Trophoblast cell (in vitro differentiated cells and primary cell): ENCODE measurements around the gene AGBL4.

Source experiments
- DNase-seq, 2 donors: peaks; one replicate each; pipeline ENCODE4 v3.0.0-alpha.2; 2016
- H2AFZ ChIP-seq: 2 replicates; pipeline ENCODE4 v1.6.1; 2013; ENCODE audit warnings: low read length, moderate library complexity, mild to moderate bottlenecking; ENCODE audit not compliant: insufficient read depth, poor library complexity
- H2AK5ac ChIP-seq: 2 replicates; pipeline ENCODE4 v1.6.1; 2013; ENCODE audit warnings: mild to moderate bottlenecking, low read length
- H2BK120ac ChIP-seq: 2 replicates; pipeline ENCODE4 v1.6.1; 2013; ENCODE audit warnings: low read length, mild to moderate bottlenecking, moderate library complexity; ENCODE audit not compliant: insufficient read depth, poor library complexity
- H2BK12ac ChIP-seq: 2 replicates; pipeline ENCODE4 v1.6.1; 2013; ENCODE audit warnings: mild to moderate bottlenecking, low read length, moderate library complexity
- H2BK5ac ChIP-seq: 2 replicates; pipeline ENCODE4 v1.6.1; 2013; ENCODE audit warnings: low read length, low read depth, moderate library complexity, mild to moderate bottlenecking; ENCODE audit not compliant: poor library complexity
- H3K14ac ChIP-seq: 2 replicates; pipeline ENCODE4 v1.6.1; 2013; ENCODE audit warnings: mild to moderate bottlenecking, low read length
- H3K18ac ChIP-seq: 2 replicates; pipeline ENCODE4 v1.6.1; 2013; ENCODE audit warnings: mild to moderate bottlenecking, low read length
- H3K23ac ChIP-seq: 2 replicates; pipeline ENCODE4 v1.6.1; 2013; ENCODE audit warnings: low read length
- H3K27ac ChIP-seq: 2 replicates; pipeline ENCODE4 v1.5.1; 2013; ENCODE audit warnings: low read depth, mild to moderate bottlenecking, inconsistent platforms, low read length, moderate library complexity
- H3K27me3 ChIP-seq: 2 replicates; pipeline ENCODE4 v1.6.1; 2013; ENCODE audit warnings: inconsistent platforms, mild to moderate bottlenecking, low read length, moderate library complexity; ENCODE audit not compliant: insufficient read depth
- H3K36me3 ChIP-seq, 2 experiments: 1 replicate in 1 of 2; 2 replicates in 1 of 2; pipeline ENCODE4 v1.6.1; 2013; ENCODE audit warnings: low read length in 2 of 2, mild to moderate bottlenecking in 2 of 2, moderate library complexity in 1 of 2; ENCODE audit not compliant: insufficient read depth in 2 of 2, control insufficient read depth in 1 of 2
- H3K4ac ChIP-seq: 2 replicates; pipeline ENCODE4 v1.6.1; 2013; ENCODE audit warnings: low read depth, mild to moderate bottlenecking, low read length, moderate library complexity
- H3K4me1 ChIP-seq, 2 experiments: 1 replicate in 1 of 2; 2 replicates in 1 of 2; pipeline ENCODE4 v1.6.1; 2013; ENCODE audit warnings: low read length in 2 of 2, mild to moderate bottlenecking in 2 of 2, moderate library complexity in 1 of 2; ENCODE audit not compliant: insufficient read depth in 2 of 2, control insufficient read depth in 1 of 2
- H3K4me2 ChIP-seq: 2 replicates; pipeline ENCODE4 v1.6.1; 2013; ENCODE audit warnings: inconsistent platforms, mild to moderate bottlenecking, low read length, moderate library complexity
- H3K4me3 ChIP-seq: 2 replicates; pipeline ENCODE4 v1.5.1; 2013; ENCODE audit warnings: mild to moderate bottlenecking, low read depth, low read length, inconsistent platforms
- H3K79me1 ChIP-seq: one replicate; pipeline ENCODE4 v1.6.1; 2013; ENCODE audit warnings: low read length
- H3K79me2 ChIP-seq: 2 replicates; pipeline ENCODE4 v1.6.1; 2013; ENCODE audit warnings: low read length, mild to moderate bottlenecking; ENCODE audit not compliant: control insufficient read depth, insufficient read depth, poor library complexity
- H3K9ac ChIP-seq: 2 replicates; pipeline ENCODE4 v1.6.1; 2013; ENCODE audit warnings: mild to moderate bottlenecking, low read length
- H3K9me3 ChIP-seq: 2 replicates; pipeline ENCODE4 v1.6.1; 2013; ENCODE audit warnings: low read depth, mild to moderate bottlenecking, control low read depth, inconsistent platforms, low read length; ENCODE audit not compliant: insufficient read depth
- H4K12ac ChIP-seq: 2 replicates; pipeline ENCODE4 v1.6.1; 2013; ENCODE audit warnings: low read depth, mild to moderate bottlenecking, low read length, moderate library complexity
- H4K8ac ChIP-seq: 2 replicates; pipeline ENCODE4 v1.6.1; 2013; ENCODE audit warnings: low read depth, mild to moderate bottlenecking, low read length, moderate library complexity
- H4K91ac ChIP-seq: one replicate; pipeline ENCODE4 v1.6.1; 2013; ENCODE audit warnings: low read depth, mild to moderate bottlenecking, low read length, moderate library complexity
- WGBS: extraction: QIAGEN DNeasy Blood & Tissue Kit; methylation state at CpG from one replicate; pipeline ENCODE4 v1.1.7; 2013; ENCODE audit warnings: missing lambda C conversion rate; ENCODE audit not compliant: insufficient read length, insufficient coverage; ENCODE audit errors: extremely low coverage; 5-methylcytosine and 5-hydroxymethylcytosine counted together

AGBL4 gene

GRCh38 chr1:48627486-48627885, 1396.3 kb downstream of the AGBL4 start:
- H3K4me2 ChIP-seq, result no peak overlapping the region
- no peaks in the 10 kb centered on the region for H3K9me3 ChIP-seq
- no peak overlapping the region for H3K27ac ChIP-seq
- H3K14ac ChIP-seq, result no peak overlapping the region
- no peak overlapping the region for H4K91ac ChIP-seq
- H3K23ac ChIP-seq, result no peak overlapping the region
- H3K36me3 ChIP-seq, result no peaks in the 10 kb centered on the region
- no peak overlapping the region for H4K8ac ChIP-seq
- H3K79me1 ChIP-seq, result no peaks in the 10 kb centered on the region
- H3K79me2 ChIP-seq, result no peaks in the 10 kb centered on the region
- no peak for DNase-seq
- H3K4me1 ChIP-seq, result no peaks in the 10 kb centered on the region
- no peak overlapping the region for H3K9ac ChIP-seq
- no peak overlapping the region for H2BK12ac ChIP-seq
- no peak overlapping the region for H3K4ac ChIP-seq
- no peak overlapping the region for H3K18ac ChIP-seq
- H2BK5ac ChIP-seq, result no peak overlapping the region
- no peak overlapping the region for H2BK120ac ChIP-seq
- H4K12ac ChIP-seq, result no peak overlapping the region
- no CpG with 5 or more reads among the region's 5 CpGs for WGBS
- no peak overlapping the region for H3K4me3 ChIP-seq
- H3K27me3 ChIP-seq, result no peaks in the 10 kb centered on the region
- no peak overlapping the region for H2AFZ ChIP-seq
- no peak overlapping the region for H2AK5ac ChIP-seq

GRCh38 chr1:48619539-48619938, 1404.2 kb downstream of the AGBL4 start:
- Histone ChIP-seq H3K4me1 (peaks cover 4% of the 10 kb centered on the region in 2 experiments), H2AK5ac (no peak overlapping the region), H3K4me2 (peak overlapping the region; percentile 13)

GRCh38 chr1:48617252-48617651, 1406.5 kb downstream of the AGBL4 start:
- WGBS, result no CpG with 5 or more reads among the region's 3 CpGs
- Histone ChIP-seq H3K4me2 (peak overlapping the region; percentile 11), H3K18ac (no peak overlapping the region), H2BK12ac (no peak overlapping the region), H3K79me2 (no peaks in the 10 kb centered on the region), H3K4me3 (no peak overlapping the region), H2BK5ac (no peak overlapping the region), H3K27me3 (no peaks in the 10 kb centered on the region), H2AK5ac (no peak overlapping the region), H4K8ac (no peak overlapping the region), H4K12ac (no peak overlapping the region), H3K4ac (no peak overlapping the region), H3K36me3 (no peaks in the 10 kb centered on the region), H3K4me1 (peaks cover 4% of the 10 kb centered on the region in 2 experiments), H2AFZ (no peak overlapping the region), H3K23ac (no peak overlapping the region), H3K9me3 (no peaks in the 10 kb centered on the region), H3K9ac (no peak overlapping the region), H3K27ac (no peak overlapping the region), H4K91ac (no peak overlapping the region), H3K14ac (no peak overlapping the region), H3K79me1 (no peaks in the 10 kb centered on the region), H2BK120ac (no peak overlapping the region)
- no peak for DNase-seq

More at GRCh38 chr1:48619539-48619938, 1404.2 kb downstream of the AGBL4 start:
- Histone ChIP-seq H3K9ac (no peak overlapping the region), H3K79me2 (no peaks in the 10 kb centered on the region), H3K18ac (no peak overlapping the region), H4K91ac (no peak overlapping the region), H4K8ac (no peak overlapping the region), H3K4me3 (no peak overlapping the region), H2BK12ac (no peak overlapping the region), H3K9me3 (no peaks in the 10 kb centered on the region), H3K23ac (no peak overlapping the region), H4K12ac (no peak overlapping the region), H3K36me3 (no peaks in the 10 kb centered on the region), H2BK5ac (no peak overlapping the region), H2AFZ (no peak overlapping the region), H3K4ac (no peak overlapping the region), H2BK120ac (no peak overlapping the region), H3K27ac (no peak overlapping the region), H3K79me1 (no peaks in the 10 kb centered on the region), H3K14ac (no peak overlapping the region), H3K27me3 (no peaks in the 10 kb centered on the region)
- DNase-seq, result peak; percentile 9 to 65
- no CpG with 5 or more reads among the region's 9 CpGs for WGBS

GRCh38 chr1:48616710-48617109, 1407.0 kb downstream of the AGBL4 start:
- Histone ChIP-seq H3K9ac (no peak overlapping the region), H2BK12ac (no peak overlapping the region), H3K14ac (no peak overlapping the region), H2BK5ac (no peak overlapping the region), H3K27me3 (no peaks in the 10 kb centered on the region), H3K23ac (no peak overlapping the region), H4K8ac (no peak overlapping the region), H3K4me2 (no peak overlapping the region), H3K36me3 (no peaks in the 10 kb centered on the region), H3K27ac (no peak overlapping the region), H3K9me3 (no peaks in the 10 kb centered on the region), H2BK120ac (no peak overlapping the region), H2AFZ (no peak overlapping the region), H4K12ac (no peak overlapping the region), H3K18ac (no peak overlapping the region), H2AK5ac (no peak overlapping the region), H4K91ac (no peak overlapping the region), H3K79me2 (no peaks in the 10 kb centered on the region), H3K4ac (no peak overlapping the region), H3K79me1 (no peaks in the 10 kb centered on the region), H3K4me3 (no peak overlapping the region), H3K4me1 (peaks cover 4% of the 10 kb centered on the region in 2 experiments)
- no peak for DNase-seq
- no CpG with 5 or more reads among the region's 2 CpGs for WGBS
